GM18507 (cell line): ENCODE data around the gene FHIT.
A peak's percentile ranks its signal among the peaks of the same experiment; 100 is the strongest.

ENCODE experiments used
- DNase-seq: peaks from one replicate; pipeline ENCODE4 v3.0.0; 2011; ENCODE audit warnings: low read depth; ENCODE audit not compliant: insufficient read length; ENCODE audit errors: extremely low spot score
- FAIRE-seq: peaks from 2 replicates; lab custom pipeline; 2011; peaks lifted over from hg19 to GRCh38; lab: Jason Lieb, UNC

FHIT gene

GRCh38 chr3:61251174-61251972 lies at the start of gene FHIT:
Gene FHIT, minus strand, starts transcription at chr3:61251452.
- DNase-seq (peak; percentile 83), FAIRE-seq (peak; percentile 99)

- FAIRE-seq (peak; percentile 59), DNase-seq (no peak)
Observed at GRCh38 chr3:61300786-61301185, 49.5 kb upstream of the FHIT start.

GRCh38 chr3:61300006-61300380 lies 48.7 kb upstream of the FHIT start:
- peak; percentile 62 for FAIRE-seq
- DNase-seq: no peak

- FAIRE-seq (no peak), DNase-seq (no peak)
Observed at GRCh38 chr3:61299343-61300005, 48.2 kb upstream of the FHIT start.

- no peak for FAIRE-seq
- DNase-seq: no peak
Observed at GRCh38 chr3:61297821-61298220, 46.6 kb upstream of the FHIT start.

GRCh38 chr3:61288446-61288845 lies 37.2 kb upstream of the FHIT start:
- no peak for FAIRE-seq
- DNase-seq: no peak

GRCh38 chr3:61283876-61284275 lies 32.6 kb upstream of the FHIT start:
- FAIRE-seq: no peak
- DNase-seq: no peak

GRCh38 chr3:61278713-61279112 lies 27.5 kb upstream of the FHIT start:
- FAIRE-seq: no peak
- no peak for DNase-seq

- DNase-seq (no peak), FAIRE-seq (no peak)
Observed at GRCh38 chr3:61277411-61277810, 26.2 kb upstream of the FHIT start.

GRCh38 chr3:61269435-61269834 lies 18.2 kb upstream of the FHIT start:
- DNase-seq: no peak
- no peak for FAIRE-seq

GRCh38 chr3:61268644-61269043 lies 17.4 kb upstream of the FHIT start:
- no peak for FAIRE-seq
- DNase-seq: no peak

- no peak for FAIRE-seq
- DNase-seq: no peak
Observed at GRCh38 chr3:61264281-61264680, 13.0 kb upstream of the FHIT start.

GRCh38 chr3:61257148-61257547 lies 5.9 kb upstream of the FHIT start:
- FAIRE-seq: no peak
- DNase-seq: no peak

- DNase-seq (no peak), FAIRE-seq (peak; percentile 35)
Observed at GRCh38 chr3:61253756-61254155, 2.5 kb upstream of the FHIT start.

- FAIRE-seq (no peak), DNase-seq (no peak)
Observed at GRCh38 chr3:61252836-61253235, 1.6 kb upstream of the FHIT start.

- FAIRE-seq (peak; percentile 60), DNase-seq (no peak)
Observed at GRCh38 chr3:61250784-61251173, 473 bp downstream of the FHIT start.

- DNase-seq (no peak), FAIRE-seq (peak; percentile 21)
Observed at GRCh38 chr3:61248496-61248895, 2.8 kb downstream of the FHIT start.

- FAIRE-seq: no peak
- DNase-seq: no peak
Observed at GRCh38 chr3:61247191-61247590, 4.1 kb downstream of the FHIT start.

- DNase-seq (no peak), FAIRE-seq (no peak)
Observed at GRCh38 chr3:61239871-61240270, 11.4 kb downstream of the FHIT start.

GRCh38 chr3:61237858-61238257 lies 13.4 kb downstream of the FHIT start:
- DNase-seq (no peak), FAIRE-seq (no peak)

GRCh38 chr3:61236556-61236955 lies 14.7 kb downstream of the FHIT start:
- peak; percentile 93 for FAIRE-seq
- peak; percentile 23 for DNase-seq
